ENCODE measurements around the gene TCF7L2.

The TCF7L2 gene

GRCh38 chr10:113179966-113180365, 229.9 kb downstream of the TCF7L2 start:
- no peak for DNase-seq (ENCODE audit: low spot score)

- DNase-seq (ENCODE audit: low spot score): no peak
Measured at GRCh38 chr10:113180401-113181154, 230.5 kb downstream of the TCF7L2 start.

GRCh38 chr10:113182154-113182553, 232.1 kb downstream of the TCF7L2 start:
- DNase-seq (ENCODE audit: low spot score): no peak

- DNase-seq (ENCODE audit: low spot score): no peak
Measured at GRCh38 chr10:113183573-113183972, 233.5 kb downstream of the TCF7L2 start.

DNA sequence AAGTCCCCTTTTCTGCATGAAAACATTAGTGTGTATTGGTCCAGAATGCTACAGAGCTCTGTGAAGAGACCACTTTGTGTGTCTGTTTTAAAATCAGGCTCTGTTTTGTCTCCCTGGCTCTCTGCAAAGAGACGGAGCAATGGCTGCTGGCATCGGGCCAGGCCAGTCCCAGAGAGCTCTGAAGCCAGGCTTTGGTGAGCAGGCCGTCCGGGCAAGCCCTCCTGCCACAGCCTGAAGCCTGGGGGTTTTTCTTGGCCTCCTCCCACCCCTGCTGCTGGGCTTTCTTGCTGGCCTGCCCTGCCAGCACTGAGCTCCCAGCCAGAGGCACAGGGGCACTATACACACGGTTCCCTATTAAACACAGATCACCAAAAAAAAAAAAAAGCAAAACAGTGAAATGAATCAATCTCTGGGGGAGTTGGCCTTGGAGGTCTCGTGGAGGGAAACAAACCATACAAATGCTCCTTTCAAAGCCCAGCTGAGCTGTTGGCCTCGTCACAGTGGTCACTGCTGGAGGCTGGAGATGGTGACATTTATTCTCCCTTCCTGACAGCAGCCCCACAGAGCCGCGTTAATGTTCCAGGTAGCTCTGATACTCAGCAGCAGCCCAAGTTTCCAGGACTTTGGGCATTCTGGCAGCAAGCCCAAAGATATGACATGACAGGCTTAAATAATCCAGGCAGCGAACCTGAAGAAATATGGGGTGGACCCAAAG, 237.2 kb downstream of the TCF7L2 start:
- no peak for DNase-seq (ENCODE audit: low spot score)

GRCh38 chr10:113199459-113199858, 249.4 kb downstream of the TCF7L2 start:
- DNase-seq (ENCODE audit: low spot score): peak; percentile 34

DNA sequence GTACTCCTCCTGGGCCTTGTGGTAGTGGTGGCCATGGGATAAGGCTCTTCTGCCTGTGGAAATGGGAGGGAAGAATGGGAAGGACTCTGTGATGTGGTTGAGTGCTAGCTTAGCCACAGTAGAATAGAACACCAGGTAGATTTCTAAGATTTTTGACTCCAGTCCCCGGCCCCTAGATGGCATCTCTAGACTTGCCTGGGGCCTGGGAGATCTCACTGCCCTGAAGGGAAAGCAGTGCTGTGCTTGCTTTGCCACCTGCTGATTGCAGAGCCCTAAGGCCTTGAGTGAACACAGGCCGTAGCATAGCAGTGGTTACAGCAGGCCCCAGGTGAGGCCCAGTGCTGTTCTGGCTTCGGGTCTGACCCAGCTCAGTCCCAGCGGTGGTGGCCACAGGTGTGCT, 252.0 kb downstream of the TCF7L2 start:
- no peak for DNase-seq (ENCODE audit: low spot score)

DNA sequence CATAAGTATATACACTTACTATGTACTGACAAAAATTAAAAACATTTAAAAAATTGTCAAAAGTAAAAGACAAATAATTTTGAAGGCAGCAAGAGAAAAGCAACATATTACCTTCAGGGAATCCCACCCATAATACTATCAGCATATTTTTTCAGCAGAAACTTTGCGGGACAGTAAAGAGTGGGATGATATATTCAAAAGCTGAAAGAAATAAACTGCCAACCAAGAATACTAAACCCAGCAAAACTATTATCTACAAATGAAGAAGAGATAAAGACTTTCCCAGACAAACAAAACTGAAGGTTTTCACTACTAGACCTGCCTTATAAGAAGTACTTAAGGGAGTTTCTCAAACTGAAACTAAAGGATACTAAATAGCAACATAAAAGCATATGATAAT, 257.9 kb downstream of the TCF7L2 start:
- DNase-seq (ENCODE audit: low spot score): no peak

DNA sequence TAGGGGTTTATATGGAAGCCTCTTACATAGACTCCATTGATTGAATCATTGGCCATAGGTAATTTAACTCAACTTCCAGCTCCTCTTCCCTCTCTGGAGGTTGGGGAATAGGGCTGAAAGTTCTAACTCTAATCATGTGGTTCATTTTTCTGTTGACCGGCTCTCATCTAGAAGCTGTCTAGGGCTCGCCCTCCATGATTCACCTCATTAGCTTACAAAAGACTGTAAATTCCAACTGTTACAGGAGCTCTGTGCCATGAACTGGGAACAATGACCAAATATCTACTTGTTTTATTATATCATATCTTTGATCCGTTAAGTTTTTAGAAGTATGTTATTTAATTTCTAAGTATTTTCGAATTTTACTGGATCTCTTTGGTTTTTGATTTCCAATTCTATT, 263.0 kb downstream of the TCF7L2 start:
- no peak for DNase-seq (ENCODE audit: low spot score)

GRCh38 chr10:113214331-113214730, 264.3 kb downstream of the TCF7L2 start:
- no peak for DNase-seq (ENCODE audit: low spot score)

- no peak for DNase-seq (ENCODE audit: low spot score)
Measured at GRCh38 chr10:113216102-113216501, 266.1 kb downstream of the TCF7L2 start.
